Measurements from ENCODE around the gene MAGEA4.

GRCh38 chrX:151923648-151924047 lies 11.0 kb downstream of the MAGEA4 start:
- TF ChIP-seq CTCF (conservative IDR thresholded peaks at IDR 0.05) = no peak
- TF ChIP-seq EZH2 (IDR thresholded peaks at IDR 0.05; ENCODE audit: low read depth) = no peak
